Measurements from ENCODE around the gene HTRA2. TPM values are rescaled to one million over a fixed set of nuclear protein-coding genes. Genes with fewer than 3 reads are reported as not detected.

The HTRA2 gene
- total and polyA plus RNA-seq, 9 of the 15 experiments (the other 6 are each of a cell fraction or from before 2014, with no cell fraction given) = 54.2 to 71.2 (median 65.8) TPM

GRCh38 chr2:74529357-74530238 lies at the start of gene HTRA2, which contains the start of gene AUP1 (continued):
- no peak for TF ChIP-seq PATZ1 (CRISPR knock-in tag; IDR thresholded peaks at IDR 0.05; ENCODE audit: borderline replicate concordance)
- TF ChIP-seq ETV1 (tag; conservative IDR thresholded peaks at IDR 0.05; ENCODE audit: low read depth) = peak; percentile 90
- TF ChIP-seq TCF7 (IDR thresholded peaks at IDR 0.05; ENCODE audit: borderline replicate concordance) = peak; percentile 82; the same call in 1 of the 2 replicates
- 0 out of 2 replicates have a peak, but pooled peaks have one; percentile 79 for TF ChIP-seq ZNF197 (CRISPR knock-in tag; IDR thresholded peaks at IDR 0.05; ENCODE audit: low read depth)
- TF ChIP-seq MAZ (CRISPR knock-in tag; conservative IDR thresholded peaks at IDR 0.05 in 1 of 2, IDR thresholded peaks at IDR 0.05 in 1 of 2) = peak in 1 of 2 experiments; percentile 80; a peak in 1 of 4 replicates
- TF ChIP-seq ZNF316 (IDR thresholded peaks at IDR 0.05) = peak; percentile 24
- TF ChIP-seq ZNF785 (CRISPR knock-in tag; IDR thresholded peaks at IDR 0.05) = no peak
- TF ChIP-seq EP300 (IDR thresholded peaks at IDR 0.05; ENCODE audit: low read length) = 0 out of 2 replicates have a peak, but pooled peaks have one; percentile 15
- TF ChIP-seq CAMTA2 (CRISPR knock-in tag; conservative IDR thresholded peaks at IDR 0.05) = no peak
- TF ChIP-seq ZNF76 (CRISPR knock-in tag; IDR thresholded peaks at IDR 0.05; ENCODE audit: borderline replicate concordance) = no peak; the same call in 1 of the 2 replicates
- peak; percentile 39 for TF ChIP-seq NFIC (IDR thresholded peaks at IDR 0.05)
- TF ChIP-seq MAFF (IDR thresholded peaks at IDR 0.05; ENCODE audit: low read length) = no peak
- TF ChIP-seq MCM5 (IDR thresholded peaks at IDR 0.05; ENCODE audit: low read depth) = no peak
- peak; percentile 42 to 45 for TF ChIP-seq E2F6 (IDR thresholded peaks at IDR 0.05; ENCODE audit: borderline replicate concordance in 1 of 2, extremely low read depth in 1 of 2, insufficient read depth in 1 of 2, insufficient read length in 1 of 2, low read depth in 1 of 2, low read length in 1 of 2, poor library complexity in 1 of 2, severe bottlenecking in 1 of 2)
- TF ChIP-seq ERF (CRISPR knock-in tag; IDR thresholded peaks at IDR 0.05) = peak; percentile 83
- TF ChIP-seq DNMT1 (IDR thresholded peaks at IDR 0.05) = no peak
- TF ChIP-seq CHD1 (IDR thresholded peaks at IDR 0.05; ENCODE audit: low read length) = peak; percentile 58
- no peak for TF ChIP-seq HNRNPK (IDR thresholded peaks at IDR 0.05; ENCODE audit: low read depth, low read length, poor library complexity, severe bottlenecking)
- TF ChIP-seq CEBPG (CRISPR knock-in tag; IDR thresholded peaks at IDR 0.05) = no peak
- no peak for TF ChIP-seq CEBPG (tag; conservative IDR thresholded peaks at IDR 0.05 in 1 of 2, IDR thresholded peaks at IDR 0.05 in 1 of 2)
- no peak for TF ChIP-seq HMG20B (CRISPR knock-in tag; IDR thresholded peaks at IDR 0.05)
- TF ChIP-seq POLR2B (IDR thresholded peaks at IDR 0.05; ENCODE audit: low read depth, partially characterized antibody) = peak; percentile 89
- no peak for TF ChIP-seq ELF4 (CRISPR knock-in tag; IDR thresholded peaks at IDR 0.05)
- 0 out of 2 replicates have a peak, but pooled peaks have one; percentile 9 for TF ChIP-seq LARP7 (IDR thresholded peaks at IDR 0.05)
- no peak for TF ChIP-seq ARHGAP35 (IDR thresholded peaks at IDR 0.05; ENCODE audit: partially characterized antibody)
- peak; percentile 94 for TF ChIP-seq FIP1L1 (IDR thresholded peaks at IDR 0.05; ENCODE audit: low read depth, low read length, poor library complexity, severe bottlenecking)

Data from K562 (cell line).